Activated effector memory CD4-positive, alpha-beta T cell treated with Interleukin-2 at 50 U/mL for 16 hours (primary cell): Measurements from ENCODE around the gene FAM20B.
"Not testable (repeated sequence)": the region's sequence is repeated elsewhere in the genome, so short reads cannot be mapped to it uniquely, and the experiment has no call there.

Source experiments
- DNase-seq: peaks from one replicate; pipeline ENCODE4 v3.0.0-alpha.2; 2020

FAM20B gene, protein sequence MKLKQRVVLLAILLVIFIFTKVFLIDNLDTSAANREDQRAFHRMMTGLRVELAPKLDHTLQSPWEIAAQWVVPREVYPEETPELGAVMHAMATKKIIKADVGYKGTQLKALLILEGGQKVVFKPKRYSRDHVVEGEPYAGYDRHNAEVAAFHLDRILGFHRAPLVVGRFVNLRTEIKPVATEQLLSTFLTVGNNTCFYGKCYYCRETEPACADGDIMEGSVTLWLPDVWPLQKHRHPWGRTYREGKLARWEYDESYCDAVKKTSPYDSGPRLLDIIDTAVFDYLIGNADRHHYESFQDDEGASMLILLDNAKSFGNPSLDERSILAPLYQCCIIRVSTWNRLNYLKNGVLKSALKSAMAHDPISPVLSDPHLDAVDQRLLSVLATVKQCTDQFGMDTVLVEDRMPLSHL

DNA sequence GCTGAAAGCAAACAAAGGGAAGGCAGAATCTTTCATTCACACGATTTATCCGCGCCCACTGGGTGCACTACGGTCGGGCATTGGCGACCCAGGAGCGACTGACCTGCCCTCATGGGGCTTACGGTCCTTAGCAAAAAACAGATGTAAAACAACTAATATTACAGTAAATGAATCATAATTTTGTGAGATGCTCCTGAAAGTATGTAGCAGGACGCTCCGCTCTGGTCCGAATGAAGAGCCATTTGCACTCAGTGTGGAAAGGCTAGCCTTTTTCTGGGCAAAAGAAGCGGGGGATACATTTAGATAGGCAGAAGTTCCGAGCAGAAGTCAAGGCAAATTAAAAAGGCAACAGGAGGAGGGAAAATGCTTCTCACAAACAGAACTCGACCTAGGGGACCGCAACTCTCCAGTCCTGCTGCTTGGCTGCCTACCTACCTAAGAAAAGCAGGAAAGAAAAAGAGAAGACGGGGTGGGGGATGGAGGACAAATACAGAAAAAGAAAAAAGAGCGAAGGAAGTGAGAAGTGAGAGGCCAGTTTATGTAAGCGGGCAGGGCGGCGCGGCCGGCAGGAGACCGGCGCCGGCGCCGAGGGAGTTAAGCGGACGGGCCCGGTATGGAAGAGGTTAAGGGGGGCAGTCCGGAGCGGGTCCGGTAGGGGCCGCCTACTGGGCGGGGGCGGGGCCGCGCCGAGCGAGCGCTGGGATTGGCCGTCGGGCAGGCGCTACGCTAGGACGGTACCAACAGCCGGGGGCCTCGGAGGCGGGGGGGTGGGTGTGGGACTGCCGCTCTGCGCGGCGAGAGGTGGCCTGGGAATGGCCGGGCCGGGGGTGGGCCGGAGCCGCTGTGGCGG is at the start of gene FAM20B:
TSS of gene FAM20B (plus strand) at position 770 of the 850 bp plus-strand sequence. CDS start 17,954 bp downstream, outside the sequence.
- DNase-seq = peak; percentile 90

DNA sequence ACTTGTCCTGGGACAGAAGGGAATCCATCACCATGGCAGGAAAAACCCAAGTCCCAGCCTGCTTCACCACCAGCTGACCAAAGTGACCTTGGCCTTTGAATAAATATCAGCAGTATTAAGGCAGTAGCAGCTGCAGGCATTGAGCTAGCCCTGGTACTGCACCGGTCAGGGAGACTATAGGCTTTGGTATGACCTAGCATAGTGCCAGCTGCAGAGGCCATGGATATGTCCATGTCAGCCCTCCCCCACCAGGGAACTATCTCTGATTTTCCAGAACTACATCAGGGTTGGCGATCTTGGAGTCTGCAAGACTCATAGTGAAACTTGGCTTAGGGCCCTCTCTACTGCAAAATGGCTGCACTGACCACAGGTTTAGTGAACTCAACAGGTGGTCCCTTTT is 49.2 kb upstream of the FAM20B start:
- no peak for DNase-seq

DNA sequence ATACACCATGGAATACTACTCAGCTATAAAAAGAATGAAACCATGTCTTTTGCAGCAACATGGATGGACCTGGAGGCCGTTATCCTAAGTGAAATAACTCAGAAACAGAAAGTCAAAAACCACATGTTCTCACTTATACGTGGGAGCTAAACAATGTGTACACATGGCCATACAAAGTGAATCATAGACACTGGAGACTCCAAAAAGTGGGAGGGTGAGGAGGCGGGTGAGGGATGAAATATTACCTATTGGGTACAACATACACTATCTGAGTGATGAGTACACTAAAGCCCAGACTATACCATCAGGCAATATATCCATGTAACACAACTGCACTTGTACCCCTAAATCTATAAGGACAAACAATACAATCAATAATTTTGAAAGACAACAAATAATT is 39.5 kb upstream of the FAM20B start:
- no peak for DNase-seq

DNA sequence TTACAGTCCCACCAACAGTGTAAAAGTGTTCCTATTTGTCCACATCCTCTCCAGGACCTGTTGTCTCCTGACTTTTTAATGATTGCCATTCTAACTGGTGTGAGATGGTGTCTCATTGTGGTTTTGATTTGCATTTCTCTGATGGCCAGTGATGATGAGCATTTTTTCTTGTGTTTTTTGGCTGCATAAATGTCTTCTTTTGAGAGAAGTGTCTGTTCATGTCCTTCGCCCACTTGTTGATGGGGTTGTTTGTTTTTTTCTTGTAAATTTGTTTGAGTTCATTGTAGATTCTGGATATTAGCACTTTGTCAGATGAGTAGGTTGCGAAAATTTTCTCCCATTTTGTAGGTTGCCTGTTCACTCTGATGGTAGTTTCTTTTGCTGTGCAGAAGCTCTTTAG is 37.5 kb upstream of the FAM20B start:
- not testable (repeated sequence) for DNase-seq

DNA sequence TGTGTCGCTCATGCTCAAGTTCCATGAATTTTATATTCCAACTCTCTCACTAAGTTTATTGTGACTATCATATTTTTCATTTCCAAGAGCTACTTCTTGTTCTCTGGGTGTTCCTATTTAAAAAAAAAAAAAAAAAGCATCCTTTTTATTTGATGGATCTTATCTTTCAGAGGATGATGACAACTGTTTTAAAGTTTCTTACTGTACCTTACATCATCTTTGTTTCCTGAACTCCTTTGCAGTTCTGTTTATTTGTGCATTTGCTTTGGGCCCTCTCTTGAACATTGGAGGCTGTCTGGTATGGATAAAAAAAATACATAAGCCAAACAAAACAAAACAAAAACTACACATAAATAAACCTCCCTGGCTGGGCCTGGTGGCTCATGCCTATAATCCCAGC is 32.1 kb upstream of the FAM20B start:
- no peak for DNase-seq

DNA sequence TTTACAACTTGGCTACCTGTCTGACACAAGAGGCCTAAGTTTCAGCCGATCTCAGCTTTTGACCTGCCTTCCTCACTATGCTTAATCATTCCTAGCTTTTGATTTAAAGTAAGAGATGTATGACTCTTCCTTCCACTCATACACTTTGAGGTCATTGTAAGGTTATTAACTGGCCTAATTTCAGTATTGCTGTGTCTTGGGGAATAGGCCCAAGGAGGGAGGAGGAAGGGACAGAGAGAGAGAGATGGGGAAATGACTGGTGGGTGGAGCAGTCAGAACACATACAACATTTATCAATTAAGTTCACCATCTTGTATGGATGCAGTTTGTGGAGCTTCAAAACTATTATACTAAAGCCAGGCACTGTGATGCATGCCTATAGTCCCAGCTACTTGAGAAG is 28.3 kb upstream of the FAM20B start:
- DNase-seq = no peak

DNA sequence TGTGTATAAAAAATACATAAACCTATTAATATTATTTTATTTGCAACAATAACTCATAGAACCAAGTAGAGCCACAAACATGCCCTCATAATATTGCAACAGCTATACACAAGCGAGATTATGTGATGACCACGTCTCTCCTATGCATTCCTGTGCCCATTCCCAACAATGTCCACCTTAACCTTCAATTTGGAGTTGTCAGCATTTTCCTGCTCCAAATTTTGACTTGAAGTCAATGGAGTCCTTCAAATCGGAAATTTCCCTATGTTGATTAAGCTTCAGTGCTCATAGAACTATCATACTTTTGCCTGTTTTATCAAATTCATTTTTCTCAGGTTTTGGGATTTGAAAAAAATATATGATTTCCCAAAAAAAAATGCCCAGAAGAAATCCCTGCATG is 27.4 kb upstream of the FAM20B start:
- DNase-seq = no peak

DNA sequence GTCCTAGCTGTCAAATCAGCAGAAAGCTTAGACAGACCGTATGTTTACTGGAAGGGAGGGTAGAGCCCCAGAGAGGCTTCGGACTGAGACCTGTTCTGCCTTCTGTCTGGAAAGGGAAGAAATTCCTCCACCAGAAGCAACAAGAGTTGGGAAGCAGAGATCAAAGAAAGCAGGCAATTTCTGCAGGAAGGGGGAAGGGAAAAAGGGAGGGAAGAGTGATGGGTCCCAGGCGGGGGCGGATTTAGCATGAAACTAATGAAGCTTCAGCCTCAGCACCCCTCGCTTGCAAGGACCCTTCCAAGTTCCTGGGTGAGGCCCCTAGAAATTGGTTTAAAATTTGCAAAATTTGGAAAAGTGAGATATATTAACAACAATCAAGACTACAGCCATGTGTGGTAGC is 26.6 kb upstream of the FAM20B start:
- DNase-seq = no peak

DNA sequence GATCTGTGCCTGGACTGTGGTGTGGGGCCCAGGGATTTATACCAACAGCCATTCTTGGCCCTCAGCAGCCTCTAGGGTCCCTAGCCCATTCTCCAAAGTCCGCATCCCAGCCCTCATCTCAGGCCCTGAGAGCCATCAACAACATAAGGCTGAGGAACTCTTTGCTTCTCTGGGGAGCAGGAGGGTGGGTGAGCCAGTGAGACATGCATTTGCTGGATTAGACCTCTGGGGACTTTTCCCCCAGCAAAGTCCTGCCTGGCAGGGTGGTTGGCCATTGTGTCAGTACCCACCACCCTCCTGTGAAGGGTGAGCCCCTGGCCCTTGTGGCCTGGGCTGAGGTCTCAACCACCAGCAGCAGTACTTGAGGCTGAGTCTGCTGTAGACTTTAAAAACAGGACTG is 24.2 kb upstream of the FAM20B start:
- DNase-seq = no peak

DNA sequence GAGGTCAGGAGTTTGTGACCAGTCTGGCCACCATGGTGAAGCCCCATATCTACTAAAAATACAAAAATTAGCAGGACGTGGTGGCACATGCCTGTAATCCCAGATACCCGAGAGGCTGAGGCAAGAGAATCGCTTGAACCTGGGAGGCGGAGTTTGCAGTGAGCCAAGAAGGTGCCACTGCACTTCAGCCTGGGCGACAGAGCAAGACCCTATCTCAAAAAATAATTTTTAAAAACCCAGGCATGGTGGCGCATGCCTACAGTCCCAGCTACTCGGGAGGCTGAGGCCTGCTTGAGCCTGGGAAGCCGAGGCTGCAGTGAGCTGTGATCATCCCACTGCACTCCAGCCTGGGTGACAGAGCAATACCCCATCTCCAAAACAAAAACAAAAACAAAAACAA is 23.6 kb upstream of the FAM20B start:
- not testable (repeated sequence) for DNase-seq

DNA sequence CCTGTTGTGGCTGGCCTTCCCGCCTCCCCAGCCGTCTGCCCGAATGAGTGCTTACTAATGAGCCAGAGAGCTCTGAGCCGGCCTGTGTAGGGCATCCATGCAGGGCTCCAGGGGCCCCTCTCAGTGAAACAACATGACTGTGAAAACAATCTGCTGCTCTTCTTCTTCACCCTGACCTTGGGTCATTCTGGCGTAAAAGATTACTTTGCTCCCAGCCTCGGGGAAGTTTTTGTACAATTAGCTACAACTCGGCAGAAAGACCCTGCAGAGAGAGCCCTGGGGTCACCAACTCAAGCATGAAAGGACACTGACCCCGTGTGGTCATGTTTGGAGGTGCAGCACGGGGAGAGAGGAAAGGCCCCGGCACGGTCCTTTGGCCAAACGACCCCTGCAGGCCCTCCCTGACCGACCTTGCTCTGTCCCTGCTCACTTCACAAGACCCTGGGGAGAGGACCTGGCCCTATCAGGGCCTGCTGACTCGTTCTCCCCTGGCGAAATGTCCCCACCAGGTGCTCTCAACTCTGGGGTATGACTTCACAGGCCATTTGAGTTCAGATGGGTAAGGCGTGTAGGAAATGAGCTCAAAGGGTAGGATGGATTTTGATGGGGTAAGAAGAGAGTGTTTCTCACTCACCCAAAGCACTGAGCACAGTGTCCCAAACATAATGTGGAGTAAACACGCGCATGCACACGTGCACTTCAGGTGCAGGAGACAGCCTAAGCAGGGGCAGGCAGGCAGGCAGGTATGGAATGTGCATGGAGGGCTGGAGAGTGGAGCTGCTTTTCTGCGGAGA is 22.9 kb upstream of the FAM20B start:
- peak; percentile 41 for DNase-seq

DNA sequence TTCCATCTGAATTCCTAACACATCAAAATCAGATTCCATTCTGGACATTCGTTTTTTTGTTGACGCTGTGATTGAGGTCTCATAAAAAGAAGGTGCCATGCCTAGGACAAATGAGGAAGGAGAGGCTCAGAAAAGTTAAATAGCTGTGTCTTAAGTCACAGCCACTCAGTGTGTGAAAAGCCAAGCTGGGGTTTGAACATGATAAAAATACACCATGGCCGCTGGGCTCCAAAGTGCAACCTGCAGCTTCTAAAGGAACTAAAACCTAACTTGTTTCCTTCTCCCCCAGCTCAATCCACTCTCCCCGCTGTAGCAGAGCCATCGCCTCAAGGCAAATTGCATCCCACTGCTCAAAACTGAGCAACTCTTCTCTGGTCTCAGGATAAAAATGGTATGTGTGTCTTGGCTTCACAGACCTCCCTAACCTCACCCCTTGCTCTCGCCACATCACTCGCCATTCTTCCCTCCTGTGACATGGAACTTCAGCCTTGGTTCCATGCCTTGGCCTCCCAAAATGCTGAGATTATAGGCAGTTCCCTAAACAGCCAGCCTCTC is 22.1 kb upstream of the FAM20B start:
- DNase-seq = no peak

DNA sequence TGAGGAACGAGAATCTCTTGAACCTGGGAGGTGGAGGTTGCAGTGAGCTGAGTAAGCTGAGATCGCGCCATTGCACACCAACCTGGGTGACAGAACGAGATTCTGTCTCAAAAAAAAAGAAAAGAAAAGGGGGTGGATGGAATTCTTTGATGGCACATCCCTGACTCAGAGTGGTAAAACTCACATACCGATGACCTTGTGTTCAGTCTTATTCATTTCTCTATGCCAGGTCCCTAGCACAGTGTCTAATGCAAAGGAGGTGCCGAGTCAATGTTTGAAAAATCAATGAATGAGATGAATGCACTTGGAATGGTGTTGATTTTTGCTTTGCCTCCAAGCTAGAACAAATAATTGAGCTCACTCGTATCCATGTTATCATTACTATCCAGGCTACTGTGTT is 18.5 kb upstream of the FAM20B start:
- no peak for DNase-seq

DNA sequence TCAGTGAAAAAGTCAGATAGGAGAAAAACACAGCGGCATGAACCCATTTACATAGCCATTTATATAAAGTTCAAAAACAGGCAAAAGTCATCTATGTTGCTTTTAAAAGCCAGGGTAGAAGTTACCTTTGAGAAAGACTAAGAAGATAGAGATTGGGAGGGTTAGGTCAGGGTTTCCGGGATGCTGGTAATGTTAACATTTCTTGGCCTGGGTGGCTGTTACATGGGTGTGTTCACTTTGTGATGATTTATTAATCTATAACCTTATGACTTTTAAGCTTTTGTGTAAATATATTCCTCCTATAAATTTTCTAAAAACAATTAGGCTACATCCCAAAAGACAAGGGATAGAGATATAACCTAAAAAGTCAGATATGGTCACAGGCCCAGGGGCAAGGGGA is 15.0 kb upstream of the FAM20B start:
- no peak for DNase-seq

DNA sequence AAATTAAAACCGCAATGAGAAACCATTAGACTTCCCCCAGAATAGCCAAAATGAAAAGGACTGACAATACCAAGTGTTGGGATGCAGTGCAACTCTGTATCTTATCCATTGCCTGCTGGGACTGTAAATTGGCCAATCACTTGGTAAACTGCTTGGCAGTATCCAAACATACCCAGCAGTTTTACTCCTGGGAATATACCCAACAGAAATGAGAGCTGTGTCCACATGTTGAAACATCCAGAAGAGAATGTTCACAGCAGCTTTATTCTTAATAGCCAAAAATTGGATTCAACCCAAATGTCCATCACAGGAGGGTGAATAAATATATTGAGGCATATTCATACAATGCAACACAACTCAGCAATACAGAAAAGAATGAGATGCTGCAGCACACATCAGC is 13.7 kb upstream of the FAM20B start:
- no peak for DNase-seq

DNA sequence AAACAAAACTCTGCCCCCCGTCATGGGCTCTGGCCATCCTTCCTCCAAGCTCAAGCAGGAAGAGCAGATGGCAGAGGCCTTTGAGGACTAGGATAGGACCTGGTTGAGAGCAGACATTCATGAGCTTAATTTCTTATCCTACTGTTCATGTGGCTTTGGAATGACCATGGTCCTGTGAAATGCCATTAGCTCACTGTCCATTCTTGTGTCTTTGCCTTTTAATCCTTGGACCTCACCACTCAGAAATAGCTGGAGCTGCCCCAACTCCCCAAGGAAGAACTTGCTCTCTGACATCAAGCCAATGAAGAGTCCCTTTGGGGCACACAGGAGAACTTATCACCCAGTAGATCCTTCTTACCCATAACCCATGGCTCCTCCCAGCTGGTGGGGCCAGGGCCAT is 11.6 kb upstream of the FAM20B start:
- no peak for DNase-seq

DNA sequence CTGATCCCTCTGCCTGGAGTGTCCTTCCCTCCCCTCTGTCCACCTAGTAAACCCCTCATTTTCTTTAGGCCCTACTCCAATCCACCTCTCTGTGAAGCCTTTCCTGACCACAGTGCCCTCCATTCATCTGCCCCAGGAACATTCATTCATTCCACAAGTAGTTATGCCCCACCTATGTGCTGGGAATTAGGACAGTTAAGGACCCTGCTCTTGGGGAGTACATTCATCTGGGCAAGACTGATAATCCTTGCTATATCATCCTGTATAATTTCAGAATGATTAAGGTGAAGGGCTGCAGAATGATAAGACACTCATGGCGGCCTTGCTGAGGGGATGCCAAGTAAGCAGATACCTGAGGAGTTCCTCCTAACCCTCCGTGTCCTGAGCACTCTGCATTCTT is 10.3 kb upstream of the FAM20B start:
- no peak for DNase-seq

DNA sequence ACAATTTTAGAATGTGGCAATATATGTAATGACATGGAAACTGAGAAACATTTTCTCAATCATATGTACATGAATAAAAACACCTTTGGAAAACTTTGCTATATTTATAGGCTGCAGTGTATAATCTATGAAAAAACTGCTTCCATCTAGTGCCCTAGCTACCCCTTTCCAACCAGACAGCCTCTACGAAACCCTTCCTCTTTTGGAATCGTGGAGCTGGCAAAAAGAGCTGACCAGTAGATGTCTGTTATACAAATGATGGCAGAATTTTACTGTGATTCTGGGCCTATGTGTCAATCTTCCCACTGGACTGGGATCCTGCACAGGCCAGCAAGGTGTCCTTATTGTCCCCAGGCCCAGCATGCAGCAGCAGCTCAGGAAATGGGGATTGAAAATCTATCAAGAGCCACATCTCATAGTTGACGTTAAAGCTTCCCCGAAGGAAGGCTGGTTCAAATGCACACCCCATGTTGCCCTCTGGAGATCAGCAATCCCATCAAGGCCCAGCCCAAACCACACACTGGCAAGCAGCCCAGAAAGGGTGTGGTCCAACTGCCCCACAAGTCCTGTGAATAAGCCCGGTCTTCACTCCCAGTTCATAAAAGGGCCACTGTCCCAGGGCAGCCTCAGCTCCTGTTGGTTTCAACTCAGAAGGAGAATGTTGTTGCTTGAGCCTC is 8.8 kb upstream of the FAM20B start:
- DNase-seq = no peak

DNA sequence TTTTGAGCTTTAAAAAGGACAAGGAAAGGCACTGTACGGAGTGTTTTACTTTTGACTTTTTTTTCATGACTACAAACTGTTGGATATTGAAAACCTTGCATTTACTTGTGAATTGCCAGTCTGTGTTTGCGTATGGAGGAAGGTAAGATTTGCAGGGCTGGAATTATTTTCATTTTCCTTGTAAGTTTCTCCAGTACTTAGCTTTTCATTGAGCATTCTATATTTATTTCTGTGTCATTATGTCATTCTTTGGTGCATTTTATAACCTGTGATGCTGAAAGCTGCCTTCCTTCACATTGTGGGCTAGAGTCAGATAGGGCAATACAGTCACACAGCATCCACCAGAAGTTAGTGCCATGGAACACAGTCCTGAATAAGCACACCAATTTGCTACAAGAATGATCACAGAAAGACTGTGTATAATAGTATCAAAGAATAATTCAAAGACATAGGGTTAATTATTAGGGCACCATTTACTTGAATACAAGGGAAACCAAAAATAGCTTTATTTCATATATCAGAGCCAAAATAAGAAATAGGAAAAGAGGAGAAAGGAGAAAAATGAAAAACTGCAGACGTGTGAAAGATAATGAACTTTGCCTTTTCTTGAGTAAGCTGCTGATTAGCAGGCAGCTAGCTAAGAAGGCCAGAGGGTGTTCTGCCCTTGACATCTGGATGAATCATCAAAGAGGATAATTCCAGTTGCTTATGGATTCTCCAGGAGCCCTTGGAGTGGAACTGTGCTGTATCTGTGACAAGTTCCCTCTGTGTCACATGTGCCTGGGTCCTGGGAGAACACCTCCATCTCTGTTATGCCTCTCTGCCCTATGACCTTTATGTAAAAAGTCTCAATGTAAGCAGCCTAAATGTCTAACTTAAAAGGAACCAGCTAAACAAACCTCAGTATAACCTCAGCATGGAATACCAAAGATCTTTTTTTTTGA is 8.0 kb upstream of the FAM20B start:
- no peak for DNase-seq

DNA sequence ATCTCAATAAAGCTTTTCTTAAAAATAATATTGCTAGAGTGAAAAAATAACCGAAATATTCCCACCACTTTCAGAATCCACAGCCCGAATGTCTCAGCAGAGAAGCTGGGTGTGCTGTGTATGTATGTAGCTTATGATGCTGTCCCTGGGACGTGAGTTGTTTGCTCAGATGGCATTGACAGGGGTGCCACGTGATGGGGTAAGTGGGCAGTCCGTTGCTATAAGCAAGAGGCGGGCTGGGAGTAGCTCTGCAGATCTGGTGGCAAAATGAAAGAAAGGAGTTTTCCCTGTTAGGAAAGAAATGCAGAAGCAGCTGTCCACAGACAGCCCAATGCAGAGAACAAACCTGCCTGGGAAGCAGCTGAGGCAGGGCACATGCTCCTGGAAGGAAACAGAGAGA is 3.8 kb upstream of the FAM20B start:
- no peak for DNase-seq

DNA sequence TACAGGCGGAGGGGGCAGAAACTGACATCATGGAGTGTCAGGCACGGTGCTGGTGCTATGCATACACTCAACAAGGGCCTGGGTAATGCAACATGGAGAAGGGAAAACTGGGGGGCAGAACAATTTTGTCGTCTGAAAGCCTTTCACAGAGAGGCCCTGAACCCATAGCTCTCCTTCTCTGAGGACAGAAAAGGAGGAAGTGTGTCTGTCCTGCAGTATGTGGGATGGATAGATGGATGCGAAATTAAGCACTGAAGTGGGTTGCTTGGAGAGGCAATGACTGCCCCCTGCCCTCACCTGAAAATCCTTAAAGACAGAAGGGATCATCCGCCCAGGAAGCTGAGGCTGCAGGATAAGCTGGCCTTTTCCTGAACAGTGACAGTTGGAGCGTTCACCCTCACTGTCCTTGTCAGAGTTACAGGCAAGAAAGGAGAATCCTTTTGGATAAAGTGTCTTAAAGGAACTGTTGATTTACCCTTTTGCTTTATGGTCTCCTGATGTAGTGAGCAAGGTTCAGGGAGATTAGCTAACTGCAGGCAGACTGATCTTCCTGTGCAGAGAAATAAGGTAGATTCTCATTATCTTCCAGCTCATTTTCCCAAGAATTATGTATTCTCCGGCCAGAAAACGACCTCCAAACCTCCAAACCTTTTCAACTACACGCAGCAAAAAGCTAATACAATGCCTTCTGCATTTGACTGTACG is 1.6 kb upstream of the FAM20B start:
- DNase-seq = no peak
